H9 (cell line): Measurements from ENCODE around the gene ETV3L. TPM values are rescaled to one million over a fixed set of nuclear protein-coding genes. Genes with fewer than 3 reads are reported as not detected.

Source experiments
- DNase-seq: peaks from one replicate; pipeline ENCODE4 v3.0.0-alpha.2; 2017
- H2AFZ ChIP-seq: one replicate; pipeline ENCODE4 v1.6.1; 2013; ENCODE audit warnings: mild to moderate bottlenecking, low read length, control low read depth, moderate library complexity
- H2AK5ac ChIP-seq: 2 replicates; pipeline ENCODE4 v1.6.1; 2013; ENCODE audit warnings: low read length, control low read depth, mixed read lengths; ENCODE audit not compliant: insufficient read length
- H2BK120ac ChIP-seq: one replicate; pipeline ENCODE4 v1.6.1; 2013; ENCODE audit warnings: low read depth, mild to moderate bottlenecking, low read length, control low read depth, inconsistent platforms; ENCODE audit not compliant: poor library complexity, severe bottlenecking
- H2BK12ac ChIP-seq: 2 replicates; pipeline ENCODE4 v1.6.1; 2013; ENCODE audit warnings: low read length, control low read depth, mixed read lengths, low read depth; ENCODE audit not compliant: insufficient read length
- H2BK15ac ChIP-seq: 2 replicates; pipeline ENCODE4 v1.6.1; 2013; ENCODE audit warnings: low read depth, low read length, control low read depth
- H2BK20ac ChIP-seq: one replicate; pipeline ENCODE4 v1.6.1; 2013; ENCODE audit warnings: low read depth, mild to moderate bottlenecking, low read length, control low read depth, inconsistent platforms; ENCODE audit not compliant: poor library complexity, severe bottlenecking
- H2BK5ac ChIP-seq: 2 replicates; pipeline ENCODE4 v1.6.1; 2013; ENCODE audit warnings: low read length, control low read depth, mixed read lengths; ENCODE audit not compliant: insufficient read length
- H3K14ac ChIP-seq: 2 replicates; pipeline ENCODE4 v1.6.1; 2013; ENCODE audit warnings: low read length, control low read depth; ENCODE audit not compliant: insufficient read depth
- H3K18ac ChIP-seq: 2 replicates; pipeline ENCODE4 v1.6.1; 2013; ENCODE audit warnings: low read depth, mild to moderate bottlenecking, mixed read lengths, low read length, control low read depth; ENCODE audit not compliant: insufficient read length
- H3K23ac ChIP-seq: 2 replicates; pipeline ENCODE4 v1.6.1; 2013; ENCODE audit warnings: low read length, control low read depth, mixed read lengths, low read depth; ENCODE audit not compliant: insufficient read length
- H3K23me2 ChIP-seq: 2 replicates; pipeline ENCODE4 v1.6.1; 2013; ENCODE audit warnings: low read depth, mild to moderate bottlenecking, mixed read lengths, low read length, control low read depth; ENCODE audit not compliant: insufficient read length, poor library complexity, severe bottlenecking
- H3K27ac ChIP-seq: 2 replicates; pipeline ENCODE4 v1.5.1; 2013; ENCODE audit warnings: low read length, control low read depth, mixed read lengths, low read depth; ENCODE audit not compliant: insufficient read length
- H3K27me3 ChIP-seq: 2 replicates; pipeline ENCODE4 v1.6.1; 2013; ENCODE audit warnings: low read length, control low read depth, inconsistent platforms; ENCODE audit not compliant: insufficient read depth
- H3K4ac ChIP-seq: 2 replicates; pipeline ENCODE4 v1.6.1; 2013; ENCODE audit warnings: low read depth, mild to moderate bottlenecking, control low read depth, inconsistent platforms, low read length, moderate library complexity
- H3K4me1 ChIP-seq: 2 replicates; pipeline ENCODE4 v1.6.1; 2013; ENCODE audit warnings: low read length, control low read depth, inconsistent platforms; ENCODE audit not compliant: insufficient read depth
- H3K4me2 ChIP-seq: 2 replicates; pipeline ENCODE4 v1.6.1; 2013; ENCODE audit warnings: low read length, control low read depth, mixed read lengths; ENCODE audit not compliant: insufficient read length, insufficient read depth
- H3K56ac ChIP-seq: 2 replicates; pipeline ENCODE4 v1.6.1; 2013; ENCODE audit warnings: low read depth, mild to moderate bottlenecking, mixed read lengths, low read length, control low read depth; ENCODE audit not compliant: insufficient read length
- H3K79me1 ChIP-seq: 2 replicates; pipeline ENCODE4 v1.6.1; 2013; ENCODE audit warnings: low read depth, mild to moderate bottlenecking, moderate library complexity, low read length, control low read depth, inconsistent platforms; ENCODE audit not compliant: insufficient read depth, poor library complexity, severe bottlenecking
- H3K79me2 ChIP-seq: 2 replicates; pipeline ENCODE4 v1.6.1; 2013; ENCODE audit warnings: low read length, control low read depth, inconsistent platforms; ENCODE audit not compliant: insufficient read depth
- H3K9ac ChIP-seq: 2 replicates; pipeline ENCODE4 v1.6.1; 2013; ENCODE audit warnings: low read length, control low read depth, mixed read lengths; ENCODE audit not compliant: insufficient read length; ENCODE audit errors: extremely low read depth
- H3K9me3 ChIP-seq: one replicate; pipeline ENCODE4 v1.6.1; 2013; ENCODE audit warnings: low read depth, low read length, inconsistent platforms; ENCODE audit not compliant: control insufficient read depth
- H3T11ph ChIP-seq: one replicate; pipeline ENCODE4 v1.6.1; 2013; ENCODE audit warnings: mild to moderate bottlenecking, low read length, control low read depth, inconsistent platforms
- H4K20me1 ChIP-seq: one replicate; pipeline ENCODE4 v1.6.1; 2013; ENCODE audit not compliant: control insufficient read depth, insufficient read length, insufficient read depth
- H4K5ac ChIP-seq: 2 replicates; pipeline ENCODE4 v1.6.1; 2013; ENCODE audit warnings: low read depth, mild to moderate bottlenecking, mixed read lengths, low read length, control low read depth; ENCODE audit not compliant: insufficient read length
- H4K8ac ChIP-seq: replicated peaks from 2 replicates; pipeline ENCODE4 v1.6.1; 2013; ENCODE audit warnings: low read length, control low read depth, mixed read lengths, low read depth; ENCODE audit not compliant: insufficient read length
- H4K91ac ChIP-seq: 2 replicates; pipeline ENCODE4 v1.6.1; 2013; ENCODE audit warnings: low read depth, mild to moderate bottlenecking, moderate library complexity, mixed read lengths, low read length, control low read depth; ENCODE audit not compliant: insufficient read length
- H3K27ac Mint-ChIP-seq, 3 experiments: 2 replicates in 2 of 3; 3 replicates in 1 of 3; pipeline ENCODE4 v1.8.0; 2020 to 2021; ENCODE audit warnings: mixed read lengths in 3 of 3, mild to moderate bottlenecking in 1 of 3, moderate library complexity in 1 of 3
- H3K27me3 Mint-ChIP-seq: 2 replicates; pipeline ENCODE4 v1.8.0; 2021; ENCODE audit warnings: low read depth, mild to moderate bottlenecking, moderate library complexity, mixed read lengths
- H3K36me3 Mint-ChIP-seq, 3 experiments: 2 replicates in 2 of 3; 3 replicates in 1 of 3; pipeline ENCODE4 v1.8.0; 2020 to 2021; ENCODE audit warnings: low read depth in 3 of 3, mixed read lengths in 3 of 3; ENCODE audit not compliant: insufficient read depth in 1 of 3
- H3K4me1 Mint-ChIP-seq, 2 experiments: 2 replicates each; pipeline ENCODE4 v1.8.0; 2020; ENCODE audit warnings: mixed read lengths in 2 of 2
- H3K4me3 Mint-ChIP-seq, 2 experiments: 2 replicates in 1 of 2; 3 replicates in 1 of 2; pipeline ENCODE4 v1.8.0; 2020 to 2021; ENCODE audit warnings: mild to moderate bottlenecking in 2 of 2, mixed read lengths in 2 of 2, moderate library complexity in 1 of 2
- H3K9me3 Mint-ChIP-seq, 2 experiments: 2 replicates in 1 of 2; 3 replicates in 1 of 2; pipeline ENCODE4 v1.8.0; 2020; ENCODE audit warnings: mild to moderate bottlenecking in 2 of 2, mixed read lengths in 2 of 2, moderate library complexity in 1 of 2
- WGBS: extraction: QIAGEN DNeasy Blood & Tissue Kit; methylation state at CpG from one replicate; pipeline ENCODE4 v1.1.7; 2013; ENCODE audit warnings: missing lambda C conversion rate, low lambda C conversion rate, mixed read lengths; ENCODE audit not compliant: insufficient read length; ENCODE audit errors: extremely low coverage; 5-methylcytosine and 5-hydroxymethylcytosine counted together
- total RNA-seq: library from RNA; stranded (reverse); gene quantifications from 2 replicates; pipeline ENCODE4 v1.2.1, GENCODE V29; 2021
- TF ChIP-seq, protein P1 (sequence below): fragments of 200-600 bp; sonication (generic); conservative IDR thresholded peaks from 3 replicates; pipeline ENCODE4 v1.8.0; 2021; ENCODE audit warnings: antibody characterized with exemption, mild to moderate bottlenecking

The ETV3L gene
- total RNA-seq, 1 experiment from 2014 or later = 0.96 TPM

DNA sequence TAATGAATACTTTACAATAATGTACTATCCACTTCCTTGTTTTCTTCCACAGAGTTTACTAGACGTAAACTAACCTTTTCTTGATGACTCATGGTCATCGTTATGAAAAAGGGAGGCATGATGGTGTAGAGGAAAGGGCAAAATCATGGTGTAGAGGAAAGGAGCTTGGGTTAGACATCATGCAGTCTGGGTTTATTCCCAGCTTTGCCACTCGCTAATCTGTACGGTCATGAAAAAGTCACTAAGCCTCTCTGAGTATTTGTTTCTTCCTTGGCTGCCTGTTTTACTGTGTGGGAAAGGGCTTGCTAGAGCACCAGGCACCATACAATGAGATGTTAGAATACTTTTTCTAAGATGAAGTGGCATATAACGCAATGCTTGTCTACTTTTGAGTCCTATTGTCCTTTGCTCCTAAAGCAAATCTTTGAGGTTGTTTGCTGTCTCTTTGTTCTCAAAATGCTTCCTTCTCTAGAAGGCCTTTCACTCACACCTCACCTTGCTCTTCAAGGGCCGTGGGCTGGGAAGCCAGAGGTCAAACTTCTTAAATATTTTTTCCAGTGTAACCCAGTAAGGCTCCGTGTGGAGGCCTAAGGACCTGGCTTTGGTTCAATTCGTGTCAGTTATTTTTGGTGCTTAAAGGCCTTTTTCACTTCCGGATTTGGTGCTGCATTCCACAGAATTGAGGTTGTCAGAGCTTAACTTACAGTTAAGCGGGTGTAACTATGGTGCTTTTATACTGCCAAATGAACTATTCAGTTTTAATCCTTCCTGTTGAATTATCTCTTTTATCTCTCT lies 48.5 kb upstream of the ETV3L start:
- no CpG with 5 or more reads among the region's 10 CpGs for WGBS
- Histone ChIP-seq H2BK12ac (no peak overlapping the region), H3K27ac (no peak overlapping the region), H3K27me3 (no peaks in the 10 kb centered on the region; the same call in 1 of the 2 replicates), H4K91ac (no peak overlapping the region), H4K8ac (no peak overlapping the region), H3K9me3 (no peaks in the 10 kb centered on the region), H2BK120ac (no peak overlapping the region), H3K9ac (no peak overlapping the region), H3K56ac (no peak overlapping the region), H3K79me1 (no peaks in the 10 kb centered on the region), H3K4me2 (no peak overlapping the region), H2AK5ac (no peak overlapping the region), H3K79me2 (no peaks in the 10 kb centered on the region), H3K14ac (no peak overlapping the region), H4K20me1 (no peaks in the 10 kb centered on the region), H2BK5ac (no peak overlapping the region), H3K4ac (no peak overlapping the region), H3T11ph (no peak overlapping the region), H2BK20ac (no peak overlapping the region), H2BK15ac (no peak overlapping the region), H3K23ac (no peak overlapping the region), H2AFZ (peak overlapping the region; percentile 19), H3K4me1 (no peaks in the 10 kb centered on the region), H3K18ac (no peak overlapping the region), H3K23me2 (no peaks in the 10 kb centered on the region), H4K5ac (no peak overlapping the region)
- H3K36me3 Mint-ChIP-seq = no peaks in the 10 kb centered on the region
- H3K9me3 Mint-ChIP-seq = no peaks in the 10 kb centered on the region
- H3K4me3 Mint-ChIP-seq = no peak overlapping the region
- TF ChIP-seq, protein P1, sequence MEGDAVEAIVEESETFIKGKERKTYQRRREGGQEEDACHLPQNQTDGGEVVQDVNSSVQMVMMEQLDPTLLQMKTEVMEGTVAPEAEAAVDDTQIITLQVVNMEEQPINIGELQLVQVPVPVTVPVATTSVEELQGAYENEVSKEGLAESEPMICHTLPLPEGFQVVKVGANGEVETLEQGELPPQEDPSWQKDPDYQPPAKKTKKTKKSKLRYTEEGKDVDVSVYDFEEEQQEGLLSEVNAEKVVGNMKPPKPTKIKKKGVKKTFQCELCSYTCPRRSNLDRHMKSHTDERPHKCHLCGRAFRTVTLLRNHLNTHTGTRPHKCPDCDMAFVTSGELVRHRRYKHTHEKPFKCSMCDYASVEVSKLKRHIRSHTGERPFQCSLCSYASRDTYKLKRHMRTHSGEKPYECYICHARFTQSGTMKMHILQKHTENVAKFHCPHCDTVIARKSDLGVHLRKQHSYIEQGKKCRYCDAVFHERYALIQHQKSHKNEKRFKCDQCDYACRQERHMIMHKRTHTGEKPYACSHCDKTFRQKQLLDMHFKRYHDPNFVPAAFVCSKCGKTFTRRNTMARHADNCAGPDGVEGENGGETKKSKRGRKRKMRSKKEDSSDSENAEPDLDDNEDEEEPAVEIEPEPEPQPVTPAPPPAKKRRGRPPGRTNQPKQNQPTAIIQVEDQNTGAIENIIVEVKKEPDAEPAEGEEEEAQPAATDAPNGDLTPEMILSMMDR = no peak
- no peaks in the 10 kb centered on the region; the same call in 1 of the 2 replicates for H3K27me3 Mint-ChIP-seq
- no peak overlapping the region; a peak in 1 of 7 replicates for H3K27ac Mint-ChIP-seq
- DNase-seq = no peak
- H3K4me1 Mint-ChIP-seq = peaks cover 9 to 12% of the 10 kb centered on the region in 2 experiments
